HG02571 (cell line): ENCODE measurements around the gene WSCD2.

Source experiments
- ATAC-seq: cut with Tn5 transposase; IDR thresholded peaks from one replicate; pipeline ENCODE4 v1.9.1; 2021; ENCODE audit warnings: mild to moderate bottlenecking, moderate library complexity; ENCODE audit not compliant: unreplicated experiment

Gene WSCD2

GRCh38 chr12:108260039-108260438 is 131.0 kb downstream of the WSCD2 start:
- no peak for ATAC-seq

DNA sequence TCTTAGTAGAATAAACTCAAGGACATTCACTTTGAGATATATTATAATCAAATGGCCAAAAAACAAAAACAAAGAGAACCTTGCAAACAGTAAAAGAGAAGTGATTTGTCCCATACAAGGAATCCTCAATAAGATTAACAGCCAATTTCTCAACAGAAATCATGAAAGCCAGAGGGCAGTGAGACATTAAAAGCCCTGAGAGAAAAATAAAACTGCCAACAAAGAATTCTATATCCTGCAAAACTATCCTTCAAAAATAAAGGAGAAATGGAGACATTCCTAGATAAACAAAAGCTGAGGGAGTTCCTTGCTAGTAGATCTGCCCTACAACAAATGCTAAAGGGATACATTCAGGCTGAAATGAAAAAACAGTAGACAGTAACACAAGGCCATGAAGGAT is 131.9 kb downstream of the WSCD2 start:
- ATAC-seq: no peak

GRCh38 chr12:108265505-108265904 is 136.4 kb downstream of the WSCD2 start:
- ATAC-seq: no peak

DNA sequence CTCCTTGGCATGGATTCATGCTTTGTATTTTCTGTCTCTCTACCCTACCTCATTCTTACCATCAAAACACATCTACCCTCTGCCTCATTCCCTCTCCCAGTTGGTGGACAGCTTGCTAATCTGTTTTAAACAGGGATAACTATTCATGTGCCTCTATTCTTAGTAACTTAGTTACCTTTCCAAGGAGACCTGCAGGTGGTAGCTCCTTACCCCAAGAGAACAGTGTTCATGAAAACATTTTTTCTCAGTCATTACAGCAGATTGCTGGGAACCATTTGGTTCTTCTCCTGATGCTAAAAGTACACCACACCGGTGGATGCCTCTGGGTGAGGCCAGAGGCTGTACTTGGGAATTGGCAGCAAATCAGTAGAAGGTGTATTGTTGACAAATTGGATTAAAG is 137.0 kb downstream of the WSCD2 start:
- ATAC-seq: no peak

GRCh38 chr12:108267450-108267849 is 138.4 kb downstream of the WSCD2 start:
- no peak for ATAC-seq

GRCh38 chr12:108268397-108268796 is 139.3 kb downstream of the WSCD2 start:
- ATAC-seq: no peak

- no peak for ATAC-seq
Measured at GRCh38 chr12:108269224-108269623, 140.1 kb downstream of the WSCD2 start.

GRCh38 chr12:108270035-108270848 is 141.2 kb downstream of the WSCD2 start:
- no peak for ATAC-seq

GRCh38 chr12:108270849-108271143 is 141.7 kb downstream of the WSCD2 start:
- ATAC-seq: no peak

DNA sequence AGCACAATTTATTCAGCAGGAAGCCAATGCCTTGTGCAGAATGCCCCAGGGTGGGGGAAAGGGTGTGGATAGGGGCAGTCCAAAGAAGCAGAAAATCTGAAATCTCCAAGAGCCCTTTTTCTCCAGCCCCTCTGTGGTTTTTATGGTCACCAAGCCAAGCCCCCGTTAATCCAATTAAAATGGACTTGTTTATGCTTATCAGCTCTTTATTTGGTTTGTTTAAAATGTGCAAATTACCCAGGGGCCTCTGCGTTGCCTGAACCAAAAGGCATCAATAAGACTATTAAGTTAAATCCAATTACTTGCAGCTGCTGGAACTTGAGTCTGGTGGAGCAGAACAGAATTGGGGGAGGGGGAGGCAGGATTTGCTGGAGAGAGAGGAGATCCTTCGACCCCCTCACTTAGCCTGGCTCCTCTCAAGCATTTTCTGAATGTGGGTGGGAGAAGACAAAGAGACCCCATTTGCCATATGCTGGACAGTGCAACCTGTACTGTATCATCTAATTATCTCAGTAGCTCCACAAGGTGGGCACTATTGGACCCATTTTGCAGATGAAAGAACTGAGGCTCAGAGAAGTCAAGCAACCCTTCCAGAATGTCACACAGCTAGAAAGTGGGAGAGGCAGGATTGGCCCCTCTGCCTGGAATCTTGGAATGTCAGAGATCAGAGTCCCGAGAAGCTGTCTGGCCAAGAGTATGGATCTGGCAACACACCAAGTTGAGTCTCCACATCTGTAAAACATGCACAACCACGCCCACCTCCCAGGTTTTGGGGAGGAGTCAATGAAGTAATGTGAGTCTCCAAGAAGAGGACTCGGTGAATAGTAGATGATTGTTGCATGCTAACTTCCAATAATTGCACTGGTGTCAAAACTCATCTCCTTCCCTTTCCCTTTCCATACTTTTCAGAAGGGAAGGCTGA is 143.1 kb downstream of the WSCD2 start:
- no peak for ATAC-seq

- no peak for ATAC-seq
Measured at GRCh38 chr12:108273217-108273616, 144.1 kb downstream of the WSCD2 start.

- ATAC-seq: no peak
Measured at GRCh38 chr12:108277613-108278012, 148.5 kb downstream of the WSCD2 start.

DNA sequence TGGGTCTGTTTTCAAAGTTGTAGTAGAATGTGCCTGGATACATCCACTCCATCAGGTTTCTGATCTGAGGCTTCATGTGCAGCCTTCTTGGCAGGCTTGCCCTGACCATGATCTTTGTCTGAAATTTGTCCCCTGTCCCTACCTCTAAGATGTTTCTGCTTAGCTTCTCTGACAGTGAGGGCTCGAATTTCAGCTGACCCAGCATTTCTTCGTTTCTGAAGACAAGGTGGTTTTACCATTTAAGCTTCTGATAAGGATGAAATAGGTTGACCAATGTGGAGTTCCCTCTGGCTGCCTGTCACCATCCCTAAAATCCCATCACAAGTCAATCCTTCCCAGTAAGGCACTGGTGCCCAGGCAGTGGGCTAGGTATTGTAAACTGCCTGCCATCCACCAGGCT is 153.1 kb downstream of the WSCD2 start:
- ATAC-seq: no peak

- no peak for ATAC-seq
Measured at GRCh38 chr12:108282676-108283075, 153.6 kb downstream of the WSCD2 start.

DNA sequence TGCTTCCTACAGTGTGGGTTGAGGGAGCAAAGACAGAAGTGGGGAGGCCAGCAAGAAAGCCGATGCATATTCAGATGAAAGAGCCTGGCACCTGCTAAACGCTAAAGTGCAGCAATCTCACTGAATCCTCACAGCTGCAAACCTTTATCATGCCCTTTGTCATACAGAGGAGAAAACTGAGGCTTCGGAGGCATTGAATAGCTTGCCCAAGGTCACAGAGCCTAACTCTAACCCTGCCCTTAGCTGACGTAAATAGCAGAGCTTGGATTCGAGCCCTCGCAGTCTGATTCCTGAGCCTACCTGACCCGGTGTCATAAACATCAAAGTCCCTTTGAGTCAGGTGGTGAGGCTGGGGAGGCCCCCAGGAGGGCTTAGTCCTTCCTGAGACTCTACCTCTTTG is 155.1 kb downstream of the WSCD2 start:
- ATAC-seq: no peak

- ATAC-seq: no peak
Measured at GRCh38 chr12:108285016-108285415, 155.9 kb downstream of the WSCD2 start.

GRCh38 chr12:108287227-108287626 is 158.1 kb downstream of the WSCD2 start:
- ATAC-seq: no peak

GRCh38 chr12:108289350-108290161 is 160.5 kb downstream of the WSCD2 start:
- no peak for ATAC-seq

- ATAC-seq: no peak
Measured at GRCh38 chr12:108295641-108296040, 166.6 kb downstream of the WSCD2 start.

- ATAC-seq: no peak
Measured at GRCh38 chr12:108296945-108297344, 167.9 kb downstream of the WSCD2 start.

GRCh38 chr12:108297424-108297823 is 168.3 kb downstream of the WSCD2 start:
- no peak for ATAC-seq
